Left renal pelvis (tissue), 4 donors: ENCODE results near the gene RCE1. TPM values are rescaled to one million over a fixed set of nuclear protein-coding genes. Genes with fewer than 3 reads are reported as not detected.

Experiments
- DNase-seq, 4 donors: peaks; one replicate each; pipeline ENCODE4 v3.0.0-alpha.2; 2013; ENCODE audit warnings: low read depth in 4 of 4, low spot score in 3 of 4
- polyA plus RNA-seq, 4 donors: library from polyadenylated mRNA; unstranded; fragments of 120-200 nt; gene quantifications; one replicate each; pipeline ENCODE4 v1.2.1, GENCODE V29; 2013; ENCODE audit not compliant: insufficient read length in 4 of 4

RCE1 gene
- polyA plus RNA-seq, 4 donors, result 18.9 to 36.5 (median 21.2) TPM

GRCh38 chr11:66855574-66856495 lies 12.6 kb downstream of the RCE1 start:
- peak in 3 of 4 donors; percentile 77 to 83 (median 81) for DNase-seq

- DNase-seq, result no peak
Observed at GRCh38 chr11:66856496-66857233, 13.4 kb downstream of the RCE1 start, which contains the start of gene LRFN4. TSS of gene LRFN4 (plus strand) at chr11:66857064. CDS start at chr11:66857745, 681 bp downstream.

- DNase-seq, result no peak
Observed at GRCh38 chr11:66857234-66857926, 14.1 kb downstream of the RCE1 start.

GRCh38 chr11:66857927-66858185 lies 14.6 kb downstream of the RCE1 start:
- no peak for DNase-seq

- DNase-seq, result no peak
Observed at GRCh38 chr11:66858186-66858938, 15.1 kb downstream of the RCE1 start.

GRCh38 chr11:66858939-66859685 lies 15.9 kb downstream of the RCE1 start:
- DNase-seq, result no peak

- no peak for DNase-seq
Observed at GRCh38 chr11:66859686-66860448, 16.6 kb downstream of the RCE1 start.

- DNase-seq, result no peak
Observed at GRCh38 chr11:66860449-66860831, 17.2 kb downstream of the RCE1 start.

GRCh38 chr11:66861038-66861773 lies 18.0 kb downstream of the RCE1 start:
- DNase-seq, result no peak

GRCh38 chr11:66861774-66862558 lies 18.7 kb downstream of the RCE1 start:
- DNase-seq, result no peak

- DNase-seq, result no peak
Observed at GRCh38 chr11:66862559-66863037, 19.4 kb downstream of the RCE1 start.

- DNase-seq, result no peak
Observed at GRCh38 chr11:66863428-66864125, 20.3 kb downstream of the RCE1 start.

- no peak for DNase-seq
Observed at GRCh38 chr11:66864172-66864901, 21.1 kb downstream of the RCE1 start.

- no peak for DNase-seq
Observed at GRCh38 chr11:66864924-66865697, 21.9 kb downstream of the RCE1 start.

- DNase-seq, result no peak
Observed at GRCh38 chr11:66866007-66866406, 22.8 kb downstream of the RCE1 start.
